ENCODE data around the gene JUNB. TPM values are rescaled to one million over a fixed set of nuclear protein-coding genes. Genes with fewer than 3 reads are reported as not detected.

The JUNB gene
- total and polyA plus RNA-seq, 10 of the 15 experiments (the other 5 are each of a cell fraction or from before 2014, with no cell fraction given), result 0.55 to 144 (median 68.3) TPM

DNA sequence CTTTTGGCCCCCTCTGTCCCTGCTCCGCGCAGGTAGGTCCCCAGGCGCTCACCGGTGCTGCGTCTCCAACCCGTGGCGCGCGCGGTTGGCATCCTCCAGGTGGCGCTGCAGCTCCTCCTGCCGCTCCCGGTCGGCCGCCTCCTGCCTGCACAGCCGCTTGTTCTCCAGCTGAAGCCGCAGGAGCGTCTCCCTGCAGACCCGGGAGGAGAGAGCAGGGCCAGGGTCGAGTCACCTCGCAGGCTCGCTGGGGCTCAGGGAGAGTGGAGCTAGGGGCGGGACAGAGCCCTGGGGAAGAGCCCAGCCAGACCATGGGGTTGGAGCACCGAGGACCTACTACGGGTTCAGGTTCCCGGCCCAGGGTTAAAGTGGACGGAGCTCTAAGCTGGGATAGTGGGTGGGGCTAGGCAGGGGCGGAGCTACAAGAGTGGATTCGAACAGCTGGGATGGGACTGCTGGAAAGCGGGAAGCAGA lies 25.2 kb upstream of the JUNB start (continued):
- TF ChIP-seq SMC3 (IDR thresholded peaks at IDR 0.05; ENCODE audit: borderline replicate concordance, low read length) (peak; percentile 91), TCF7 (IDR thresholded peaks at IDR 0.05; ENCODE audit: borderline replicate concordance) (no peak), YY1 (IDR thresholded peaks at IDR 0.05; ENCODE audit: low read depth, low read length) (peak; percentile 72)
- TF ChIP-seq, protein P1, sequence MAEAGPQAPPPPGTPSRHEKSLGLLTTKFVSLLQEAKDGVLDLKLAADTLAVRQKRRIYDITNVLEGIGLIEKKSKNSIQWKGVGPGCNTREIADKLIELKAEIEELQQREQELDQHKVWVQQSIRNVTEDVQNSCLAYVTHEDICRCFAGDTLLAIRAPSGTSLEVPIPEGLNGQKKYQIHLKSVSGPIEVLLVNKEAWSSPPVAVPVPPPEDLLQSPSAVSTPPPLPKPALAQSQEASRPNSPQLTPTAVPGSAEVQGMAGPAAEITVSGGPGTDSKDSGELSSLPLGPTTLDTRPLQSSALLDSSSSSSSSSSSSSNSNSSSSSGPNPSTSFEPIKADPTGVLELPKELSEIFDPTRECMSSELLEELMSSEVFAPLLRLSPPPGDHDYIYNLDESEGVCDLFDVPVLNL (IDR thresholded peaks at IDR 0.05; ENCODE audit: low read depth, low read length), result no peak

DNA sequence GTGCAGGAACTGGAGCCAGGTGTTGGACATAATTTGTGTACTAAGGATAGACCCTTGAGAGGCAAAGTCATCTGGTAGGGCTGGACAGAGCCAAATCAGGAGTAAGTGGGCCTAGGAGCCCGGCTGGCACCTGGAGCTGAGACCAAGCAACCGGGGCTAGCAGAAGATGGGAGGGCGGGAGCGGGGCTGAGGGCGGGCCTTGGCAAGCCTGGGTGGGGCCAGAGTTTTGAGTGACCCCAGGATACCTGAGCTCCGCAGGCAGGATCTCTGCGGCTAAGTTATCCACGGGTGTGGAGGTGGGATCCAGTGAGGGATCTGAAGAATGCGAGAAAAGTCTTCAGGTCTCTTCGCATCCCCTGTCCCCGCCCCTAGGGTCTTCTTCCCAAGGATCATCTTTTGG lies 24.1 kb upstream of the JUNB start:
- in situ Hi-C loops (cut with MboI), result loop anchor here (5.0 kb wide), 1 partner anchor 80 kb away; no protein-coding TSS in a partner anchor
- no peaks in the 10 kb centered on the region for H3K79me2 ChIP-seq (ENCODE audit: control insufficient read depth, insufficient read depth, low read length)
- no peak overlapping the region for H3K4me3 ChIP-seq
- intact Hi-C loops (cut with micrococcal nuclease; ENCODE audit: unreplicated experiment), result no loop called here
- ChIA-PET CTCF (interaction anchor here (1.3 to 17.0 kb wide), 6 partner anchors 7 to 100 kb away, joined by 3 to 426 read pairs (median 28); partner anchors contain the start of genes JUNB, PRDX2 and THSD8), SMC1A (ENCODE audit: uncharacterized antibody, unreplicated experiment) (interaction anchor here (0.6 to 4.6 kb wide), 7 partner anchors 10 to 80 kb away, joined by 3 to 61 read pairs (median 5); no protein-coding TSS in a partner anchor), POLR2A (interaction anchor here (0.8 to 1.3 kb wide), 2 partner anchors 29 to 34 kb away, joined by 3 to 5 read pairs; no protein-coding TSS in a partner anchor), RAD21 (ENCODE audit: unreplicated experiment) (interaction anchor here (1.1 to 9.0 kb wide), 6 partner anchors 11 to 198 kb away, joined by 3 to 76 read pairs (median 14); no protein-coding TSS in a partner anchor)
- no peak for FAIRE-seq
- H3K36me3 ChIP-seq (ENCODE audit: control insufficient read depth in 2 of 2, insufficient read depth in 2 of 2, low read length in 1 of 2), result no peaks in the 10 kb centered on the region
- BruUV-seq (replicated peaks), result no TSS peak
- no peak overlapping the region for H3K9ac ChIP-seq (ENCODE audit: control insufficient read depth, insufficient read depth, low read length)
- WGBS (ENCODE audit: insufficient coverage, insufficient replicate concordance, low lambda C conversion rate, missing lambda C conversion rate), result 100% methylated on average over 8 of the region's 11 CpGs
- H3K9me3 ChIP-seq (replicated peaks; ENCODE audit: control insufficient read depth, insufficient read depth, low read length), result no peaks in the 10 kb centered on the region
- H3K27me3 ChIP-seq (replicated peaks in 1 of 2; ENCODE audit: control insufficient read depth in 2 of 2, insufficient read depth in 2 of 2, low read length in 1 of 2), result no peaks in the 10 kb centered on the region; a peak in 1 of 4 replicates
- no peak for DNase-seq (ENCODE audit: low read depth, low spot score)
- no peak overlapping the region for H3K27ac ChIP-seq (ENCODE audit: control insufficient read depth, insufficient read depth)
- no peak overlapping the region for H3K4me2 ChIP-seq (ENCODE audit: control insufficient read depth, insufficient read depth)
- no peaks in the 10 kb centered on the region for H4K20me1 ChIP-seq (ENCODE audit: control insufficient read depth, insufficient read depth)
- H3K4me1 ChIP-seq (ENCODE audit: control insufficient read depth, insufficient read depth, low read length), result no peaks in the 10 kb centered on the region; the same call in 1 of the 2 replicates
- no peak overlapping the region for H2AFZ ChIP-seq (ENCODE audit: control insufficient read depth, low read depth, low read length)
- ATAC-seq, result no peak
- TF ChIP-seq RUNX3 (IDR thresholded peaks at IDR 0.05; ENCODE audit: low read length) (no peak), RCOR1 (conservative IDR thresholded peaks at IDR 0.05; ENCODE audit: low read depth, low read length) (no peak), KLF5 (IDR thresholded peaks at IDR 0.05; ENCODE audit: partially characterized antibody) (no peak), ZNF622 (IDR thresholded peaks at IDR 0.05) (no peak), STAT1 (conservative IDR thresholded peaks at IDR 0.05) (no peak), CHD4 (IDR thresholded peaks at IDR 0.05) (no peak), EED (IDR thresholded peaks at IDR 0.05; ENCODE audit: low read depth) (no peak), NFXL1 (IDR thresholded peaks at IDR 0.05; ENCODE audit: borderline replicate concordance) (no peak), STAT3 (IDR thresholded peaks at IDR 0.05; ENCODE audit: low read depth, low read length) (no peak), CEBPB (IDR thresholded peaks at IDR 0.05; ENCODE audit: borderline replicate concordance in 1 of 2, low read depth in 2 of 2, low read length in 2 of 2) (no peak), ZBED1 (IDR thresholded peaks at IDR 0.05; ENCODE audit: borderline replicate concordance) (no peak), NRF1 (conservative IDR thresholded peaks at IDR 0.05; ENCODE audit: low read depth, low read length) (no peak)
- TF ChIP-seq, protein P2, sequence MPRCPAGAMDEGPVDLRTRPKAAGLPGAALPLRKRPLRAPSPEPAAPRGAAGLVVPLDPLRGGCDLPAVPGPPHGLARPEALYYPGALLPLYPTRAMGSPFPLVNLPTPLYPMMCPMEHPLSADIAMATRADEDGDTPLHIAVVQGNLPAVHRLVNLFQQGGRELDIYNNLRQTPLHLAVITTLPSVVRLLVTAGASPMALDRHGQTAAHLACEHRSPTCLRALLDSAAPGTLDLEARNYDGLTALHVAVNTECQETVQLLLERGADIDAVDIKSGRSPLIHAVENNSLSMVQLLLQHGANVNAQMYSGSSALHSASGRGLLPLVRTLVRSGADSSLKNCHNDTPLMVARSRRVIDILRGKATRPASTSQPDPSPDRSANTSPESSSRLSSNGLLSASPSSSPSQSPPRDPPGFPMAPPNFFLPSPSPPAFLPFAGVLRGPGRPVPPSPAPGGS (IDR thresholded peaks at IDR 0.05; ENCODE audit: borderline replicate concordance, insufficient read depth, low read depth, low read length, poor library complexity, severe bottlenecking), result no peak
- TF ChIP-seq, protein P3, sequence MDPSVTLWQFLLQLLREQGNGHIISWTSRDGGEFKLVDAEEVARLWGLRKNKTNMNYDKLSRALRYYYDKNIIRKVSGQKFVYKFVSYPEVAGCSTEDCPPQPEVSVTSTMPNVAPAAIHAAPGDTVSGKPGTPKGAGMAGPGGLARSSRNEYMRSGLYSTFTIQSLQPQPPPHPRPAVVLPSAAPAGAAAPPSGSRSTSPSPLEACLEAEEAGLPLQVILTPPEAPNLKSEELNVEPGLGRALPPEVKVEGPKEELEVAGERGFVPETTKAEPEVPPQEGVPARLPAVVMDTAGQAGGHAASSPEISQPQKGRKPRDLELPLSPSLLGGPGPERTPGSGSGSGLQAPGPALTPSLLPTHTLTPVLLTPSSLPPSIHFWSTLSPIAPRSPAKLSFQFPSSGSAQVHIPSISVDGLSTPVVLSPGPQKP (IDR thresholded peaks at IDR 0.05; ENCODE audit: low read depth, low read length), result no peak

Measured in GM12878 (cell line).